ENCODE data around the gene IL17B.
"Not testable (repeated sequence)": the region's sequence is repeated elsewhere in the genome, so short reads cannot be mapped to it uniquely, and the experiment has no call there.

Gene IL17B

DNA sequence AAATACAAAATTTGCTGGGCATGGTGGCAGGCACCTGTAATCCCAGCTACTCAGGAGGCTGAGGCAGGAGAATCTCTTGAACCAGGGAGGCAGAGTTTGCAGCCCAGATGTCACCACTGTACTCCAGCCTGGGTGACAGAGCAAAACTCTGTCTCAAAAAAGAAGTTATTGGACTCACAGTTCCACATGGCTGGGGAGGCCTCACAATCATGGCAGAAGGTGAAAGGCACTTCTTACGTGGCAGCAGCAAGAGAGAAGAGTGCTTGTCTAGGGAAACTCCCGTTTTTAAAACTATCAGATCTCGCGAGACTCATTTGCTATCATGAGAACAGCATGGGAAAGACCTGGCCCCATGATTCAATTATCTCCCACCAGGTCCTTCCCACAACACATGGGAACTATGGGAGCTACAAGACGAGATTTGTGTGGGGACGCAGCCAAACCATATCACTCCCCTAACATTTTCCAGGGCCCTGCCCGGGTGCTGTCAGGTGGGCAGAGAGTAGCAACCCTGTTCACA lies 19.7 kb upstream of the IL17B start:
- not testable (repeated sequence) for H3K36me3 ChIP-seq (ENCODE audit: insufficient read depth, low read length); H3K4me1 ChIP-seq (ENCODE audit: insufficient read depth, low read length); H3K9me3 ChIP-seq (ENCODE audit: control insufficient read depth, insufficient read depth, low read length); H3K9ac ChIP-seq (ENCODE audit: low read depth, low read length)

DNA sequence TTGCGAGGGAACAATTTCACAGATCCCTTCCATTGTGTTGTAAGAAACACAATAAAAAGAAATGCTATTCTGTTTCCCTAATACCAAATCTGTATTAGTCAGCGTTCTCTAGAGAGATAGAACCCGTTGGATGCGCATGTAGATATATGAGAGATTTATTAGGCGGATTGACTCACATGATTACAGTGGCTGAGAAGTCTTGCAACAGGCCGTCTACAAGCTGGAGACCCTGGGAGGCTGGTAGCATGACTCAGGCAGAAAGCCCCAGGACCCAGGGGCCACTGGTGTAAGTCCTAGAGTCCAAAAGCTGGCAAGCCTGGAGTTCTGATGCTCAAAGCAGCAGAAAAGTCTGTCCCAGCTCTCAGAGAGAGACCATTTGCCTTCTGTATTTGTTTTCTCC lies 18.4 kb upstream of the IL17B start:
- peaks cover 7% of the 10 kb centered on the region; the same call in 1 of the 2 replicates for H3K4me1 ChIP-seq (ENCODE audit: insufficient read depth, low read length)
- H3K9me3 ChIP-seq (ENCODE audit: control insufficient read depth, insufficient read depth, low read length): no peaks in the 10 kb centered on the region
- no peaks in the 10 kb centered on the region for H3K36me3 ChIP-seq (ENCODE audit: insufficient read depth, low read length)
- H3K9ac ChIP-seq (ENCODE audit: low read depth, low read length): no peak overlapping the region

GRCh38 chr5:149394996-149395395 lies 15.9 kb upstream of the IL17B start:
- H3K9me3 ChIP-seq (ENCODE audit: control insufficient read depth, insufficient read depth, low read length); H3K36me3 ChIP-seq (ENCODE audit: insufficient read depth, low read length); H3K4me1 ChIP-seq (ENCODE audit: insufficient read depth, low read length); H3K9ac ChIP-seq (ENCODE audit: low read depth, low read length): not testable (repeated sequence)

- H3K9me3 ChIP-seq (ENCODE audit: control insufficient read depth, insufficient read depth, low read length): no peaks in the 10 kb centered on the region
- no peaks in the 10 kb centered on the region for H3K36me3 ChIP-seq (ENCODE audit: insufficient read depth, low read length)
Observed at GRCh38 chr5:149392718-149393117, 13.6 kb upstream of the IL17B start.

GRCh38 chr5:149391524-149391923 lies 12.4 kb upstream of the IL17B start:
- Histone ChIP-seq H3K9ac (ENCODE audit: low read depth, low read length) (no peak overlapping the region), H3K4me1 (ENCODE audit: insufficient read depth, low read length) (no peaks in the 10 kb centered on the region), H3K9me3 (ENCODE audit: control insufficient read depth, insufficient read depth, low read length) (no peaks in the 10 kb centered on the region), H3K36me3 (ENCODE audit: insufficient read depth, low read length) (no peaks in the 10 kb centered on the region)

More at GRCh38 chr5:149392718-149393117, 13.6 kb upstream of the IL17B start:
- Histone ChIP-seq H3K9ac (ENCODE audit: low read depth, low read length) (no peak overlapping the region), H3K4me1 (ENCODE audit: insufficient read depth, low read length) (no peaks in the 10 kb centered on the region)

DNA sequence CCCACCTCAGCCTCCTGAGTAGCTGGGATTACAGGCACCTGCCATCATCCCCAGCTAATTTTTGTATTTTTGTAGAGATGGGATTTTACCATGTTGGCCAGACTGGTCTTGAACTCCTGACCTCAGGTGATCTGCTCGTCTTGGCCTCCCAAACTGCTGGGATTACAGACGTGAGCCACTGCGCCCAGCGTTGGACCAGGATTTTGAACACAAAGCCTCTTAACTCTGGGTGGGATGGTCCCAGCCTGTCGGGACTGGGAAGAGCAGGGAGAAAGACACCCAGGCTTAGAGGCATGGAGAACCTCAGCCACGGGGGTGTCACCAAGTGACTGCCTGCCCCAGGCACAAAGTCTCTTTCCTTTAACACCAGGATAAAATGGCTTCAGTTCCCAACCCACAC lies 12.0 kb upstream of the IL17B start:
- not testable (repeated sequence) for H3K36me3 ChIP-seq (ENCODE audit: insufficient read depth, low read length); H3K9ac ChIP-seq (ENCODE audit: low read depth, low read length); H3K4me1 ChIP-seq (ENCODE audit: insufficient read depth, low read length); H3K9me3 ChIP-seq (ENCODE audit: control insufficient read depth, insufficient read depth, low read length)

GRCh38 chr5:149389552-149390495 lies 10.7 kb upstream of the IL17B start:
- Histone ChIP-seq H3K9ac (ENCODE audit: low read depth, low read length) (no peak overlapping the region), H3K36me3 (ENCODE audit: insufficient read depth, low read length) (no peaks in the 10 kb centered on the region), H3K9me3 (ENCODE audit: control insufficient read depth, insufficient read depth, low read length) (no peaks in the 10 kb centered on the region), H3K4me1 (ENCODE audit: insufficient read depth, low read length) (0 out of 2 replicates have a peak, but pooled peaks cover 5% of the 10 kb centered on the region)

DNA sequence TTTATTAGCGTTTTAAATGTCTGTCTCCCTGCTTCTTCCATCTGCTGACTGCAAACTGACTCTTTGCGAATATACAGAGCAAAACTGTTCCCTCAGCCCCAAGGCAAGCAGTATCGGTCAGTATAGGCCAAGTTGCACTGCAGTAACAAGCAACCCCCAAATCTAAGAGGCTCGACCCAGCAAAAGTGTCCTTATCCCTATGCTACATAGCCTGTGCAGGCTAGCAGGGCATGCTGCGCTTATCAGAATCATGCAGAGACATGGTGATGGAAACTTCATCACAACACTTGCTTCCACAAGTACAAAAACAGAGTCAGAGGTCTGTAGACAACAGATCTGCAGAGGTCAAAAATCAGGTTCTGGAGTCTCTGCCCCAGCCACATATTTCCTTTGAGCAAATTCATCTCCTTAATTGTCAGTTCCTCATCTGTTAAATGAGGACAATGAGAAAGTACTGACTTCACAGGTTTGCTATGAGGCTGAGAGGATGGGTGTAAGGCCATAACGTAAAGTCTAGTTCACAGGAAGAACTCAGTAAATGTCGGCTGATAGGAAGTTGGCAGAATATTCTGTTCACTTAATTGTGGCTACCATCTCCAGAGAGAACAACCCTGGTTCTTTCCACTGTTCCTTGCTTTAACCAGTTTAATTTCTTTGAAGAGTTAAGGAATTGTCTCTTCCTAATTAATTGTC lies 9.6 kb upstream of the IL17B start:
- H3K4me1 ChIP-seq (ENCODE audit: insufficient read depth, low read length): 0 out of 2 replicates have a peak, but pooled peaks cover 5% of the 10 kb centered on the region

DNA sequence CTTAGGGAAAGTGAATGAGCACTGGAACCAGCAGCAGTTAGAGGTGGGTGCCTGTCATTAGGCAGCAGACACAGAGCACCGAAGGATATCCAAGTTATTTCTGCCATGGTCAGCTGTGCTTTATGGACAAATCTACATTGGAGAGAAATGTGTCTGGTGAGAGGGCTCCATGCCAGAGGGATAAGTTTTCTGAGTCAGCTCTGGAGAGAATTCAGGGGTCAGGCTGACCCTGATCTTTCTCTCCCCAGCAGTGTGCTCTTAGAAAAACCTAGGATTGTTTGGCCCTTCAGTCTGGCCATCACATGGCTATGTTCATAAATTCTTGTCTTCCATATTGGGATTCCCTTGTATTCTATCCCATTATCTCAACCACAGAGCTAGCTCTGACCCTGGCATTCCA lies 8.9 kb upstream of the IL17B start:
- H3K9ac ChIP-seq (ENCODE audit: low read depth, low read length): no peak overlapping the region
- no peaks in the 10 kb centered on the region for H3K36me3 ChIP-seq (ENCODE audit: insufficient read depth, low read length)
- H3K9me3 ChIP-seq (ENCODE audit: control insufficient read depth, insufficient read depth, low read length): no peaks in the 10 kb centered on the region
- H3K4me1 ChIP-seq (ENCODE audit: insufficient read depth, low read length): 0 out of 2 replicates have a peak, but pooled peaks cover 5% of the 10 kb centered on the region

More for the DNA sequence above, 9.6 kb upstream of the IL17B start:
- Histone ChIP-seq H3K36me3 (ENCODE audit: insufficient read depth, low read length) (no peaks in the 10 kb centered on the region), H3K9me3 (ENCODE audit: control insufficient read depth, insufficient read depth, low read length) (no peaks in the 10 kb centered on the region), H3K9ac (ENCODE audit: low read depth, low read length) (no peak overlapping the region)

DNA sequence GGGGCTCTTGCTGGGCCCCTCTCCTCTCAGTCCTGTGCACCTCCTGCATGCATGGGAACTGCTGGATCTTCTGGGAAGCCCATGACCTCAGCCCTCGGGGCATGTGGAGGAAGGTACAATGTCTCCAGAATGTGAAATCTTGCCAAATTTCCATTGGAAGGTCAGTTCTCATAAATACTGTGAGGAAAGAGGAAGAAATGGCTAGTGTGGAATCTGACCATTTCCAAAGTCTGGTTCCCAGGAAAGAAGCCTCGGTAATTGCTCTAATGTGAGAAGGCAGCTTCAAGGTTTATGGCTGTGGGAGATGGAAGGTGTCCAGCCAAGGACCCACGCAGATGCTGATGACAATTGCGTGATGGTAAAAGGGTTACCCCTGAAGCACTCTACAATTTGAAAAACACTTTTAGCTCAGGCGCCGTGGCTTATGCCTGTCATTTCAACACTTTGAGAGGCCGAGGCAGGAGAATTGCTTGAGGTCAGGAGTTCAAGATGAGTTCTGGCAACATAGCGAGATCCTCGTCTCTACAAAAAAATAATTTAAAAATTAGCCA lies 8.1 kb upstream of the IL17B start:
- Histone ChIP-seq H3K9me3 (ENCODE audit: control insufficient read depth, insufficient read depth, low read length) (no peaks in the 10 kb centered on the region), H3K36me3 (ENCODE audit: insufficient read depth, low read length) (no peaks in the 10 kb centered on the region), H3K9ac (ENCODE audit: low read depth, low read length) (no peak overlapping the region), H3K4me1 (ENCODE audit: insufficient read depth, low read length) (peaks cover 7% of the 10 kb centered on the region; the same call in 1 of the 2 replicates)

DNA sequence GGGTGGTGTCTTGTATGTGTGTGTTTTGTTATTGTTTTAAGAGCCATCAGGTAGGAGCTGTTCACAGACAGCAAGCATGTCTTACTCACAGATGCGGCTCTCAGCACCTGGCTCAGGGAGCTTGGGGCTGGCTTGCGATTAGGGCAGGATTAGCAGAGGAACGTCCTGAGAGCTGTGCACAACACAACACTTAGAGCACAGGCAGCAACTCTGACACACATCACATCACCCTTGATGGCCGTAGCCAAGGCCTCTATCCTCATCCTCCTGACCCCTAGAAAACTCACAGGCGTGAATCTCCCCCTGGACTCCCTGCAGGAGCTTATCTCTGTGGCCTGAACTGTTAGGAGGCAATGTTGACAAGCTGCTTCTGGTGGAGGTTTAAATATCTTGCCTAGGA lies 7.1 kb upstream of the IL17B start:
- Histone ChIP-seq H3K4me1 (ENCODE audit: insufficient read depth, low read length) (peaks cover 8% of the 10 kb centered on the region; the same call in 1 of the 2 replicates), H3K36me3 (ENCODE audit: insufficient read depth, low read length) (no peaks in the 10 kb centered on the region), H3K9me3 (ENCODE audit: control insufficient read depth, insufficient read depth, low read length) (no peaks in the 10 kb centered on the region), H3K9ac (ENCODE audit: low read depth, low read length) (no peak overlapping the region)

DNA sequence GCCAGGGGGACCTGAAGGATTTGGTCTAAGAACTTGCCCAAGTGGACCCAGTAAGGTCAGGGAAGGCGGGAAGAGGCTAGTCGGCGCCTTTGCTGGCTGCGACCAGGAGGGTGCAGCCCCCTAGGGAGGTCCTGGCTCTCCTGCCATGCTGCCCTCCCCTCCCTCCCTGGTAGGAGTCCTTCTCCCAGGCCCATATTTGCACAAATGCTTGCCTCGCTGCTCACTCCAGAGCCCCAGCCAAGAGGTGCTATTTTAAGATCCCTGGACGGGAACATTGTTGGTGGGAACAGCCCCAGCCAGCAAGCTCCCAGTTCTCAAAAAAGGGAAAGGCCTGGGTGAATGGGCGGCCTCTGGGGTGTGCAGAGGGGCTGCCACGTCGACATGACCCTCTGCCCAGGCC lies 4.3 kb upstream of the IL17B start:
- no peak overlapping the region for H3K9ac ChIP-seq (ENCODE audit: low read depth, low read length)
- no peaks in the 10 kb centered on the region for H3K36me3 ChIP-seq (ENCODE audit: insufficient read depth, low read length)
- H3K9me3 ChIP-seq (ENCODE audit: control insufficient read depth, insufficient read depth, low read length): no peaks in the 10 kb centered on the region
- peaks cover 12% of the 10 kb centered on the region for H3K4me1 ChIP-seq (ENCODE audit: insufficient read depth, low read length)

GRCh38 chr5:149382517-149383220 lies 3.6 kb upstream of the IL17B start:
- Histone ChIP-seq H3K9me3 (ENCODE audit: control insufficient read depth, insufficient read depth, low read length) (no peaks in the 10 kb centered on the region), H3K4me1 (ENCODE audit: insufficient read depth, low read length) (peaks cover 15% of the 10 kb centered on the region), H3K9ac (ENCODE audit: low read depth, low read length) (no peak overlapping the region), H3K36me3 (ENCODE audit: insufficient read depth, low read length) (no peaks in the 10 kb centered on the region)

- no peaks in the 10 kb centered on the region for H3K9me3 ChIP-seq (ENCODE audit: control insufficient read depth, insufficient read depth, low read length)
Observed at GRCh38 chr5:149381986-149382338, 2.9 kb upstream of the IL17B start.

More at GRCh38 chr5:149381986-149382338, 2.9 kb upstream of the IL17B start:
- H3K4me1 ChIP-seq (ENCODE audit: insufficient read depth, low read length): peaks cover 15% of the 10 kb centered on the region
- H3K9ac ChIP-seq (ENCODE audit: low read depth, low read length): no peak overlapping the region
- H3K36me3 ChIP-seq (ENCODE audit: insufficient read depth, low read length): no peaks in the 10 kb centered on the region

Data from ES-I3 (cell line).